ENCODE measurements around the gene PHPT1. TPM values are rescaled to one million over a fixed set of nuclear protein-coding genes. Genes with fewer than 3 reads are reported as not detected.

Gene PHPT1
- total RNA-seq, 6 experiments from 2014 or later = 30.5 to 66.6 (median 49.3) TPM

GRCh38 chr9:136838314-136839228 is 10.6 kb upstream of the PHPT1 start:
- Histone ChIP-seq H3K36me3 (no peaks in the 10 kb centered on the region), H3K9me3 (no peaks in the 10 kb centered on the region), H3K27me3 (no peaks in the 10 kb centered on the region), H3K4me1 (peaks cover 0 to 27% (median 6%) of the 10 kb centered on the region in 4 donors), H3K27ac (no peak overlapping the region), H3K4me3 (no peak overlapping the region)
- WGBS (ENCODE audit: insufficient coverage, low coverage, low lambda C conversion rate, missing lambda C conversion rate) = no CpG with 5 or more reads among the region's 29 CpGs
- ATAC-seq (no peak), DNase-seq (peak in 1 of 3 donors; percentile 15)
- intact Hi-C loops (cut with DNase I) = no loop called here
- no peak for TF ChIP-seq CTCF (IDR thresholded peaks at IDR 0.05)
- TF ChIP-seq POLR2A (IDR thresholded peaks at IDR 0.05) = no peak

DNA sequence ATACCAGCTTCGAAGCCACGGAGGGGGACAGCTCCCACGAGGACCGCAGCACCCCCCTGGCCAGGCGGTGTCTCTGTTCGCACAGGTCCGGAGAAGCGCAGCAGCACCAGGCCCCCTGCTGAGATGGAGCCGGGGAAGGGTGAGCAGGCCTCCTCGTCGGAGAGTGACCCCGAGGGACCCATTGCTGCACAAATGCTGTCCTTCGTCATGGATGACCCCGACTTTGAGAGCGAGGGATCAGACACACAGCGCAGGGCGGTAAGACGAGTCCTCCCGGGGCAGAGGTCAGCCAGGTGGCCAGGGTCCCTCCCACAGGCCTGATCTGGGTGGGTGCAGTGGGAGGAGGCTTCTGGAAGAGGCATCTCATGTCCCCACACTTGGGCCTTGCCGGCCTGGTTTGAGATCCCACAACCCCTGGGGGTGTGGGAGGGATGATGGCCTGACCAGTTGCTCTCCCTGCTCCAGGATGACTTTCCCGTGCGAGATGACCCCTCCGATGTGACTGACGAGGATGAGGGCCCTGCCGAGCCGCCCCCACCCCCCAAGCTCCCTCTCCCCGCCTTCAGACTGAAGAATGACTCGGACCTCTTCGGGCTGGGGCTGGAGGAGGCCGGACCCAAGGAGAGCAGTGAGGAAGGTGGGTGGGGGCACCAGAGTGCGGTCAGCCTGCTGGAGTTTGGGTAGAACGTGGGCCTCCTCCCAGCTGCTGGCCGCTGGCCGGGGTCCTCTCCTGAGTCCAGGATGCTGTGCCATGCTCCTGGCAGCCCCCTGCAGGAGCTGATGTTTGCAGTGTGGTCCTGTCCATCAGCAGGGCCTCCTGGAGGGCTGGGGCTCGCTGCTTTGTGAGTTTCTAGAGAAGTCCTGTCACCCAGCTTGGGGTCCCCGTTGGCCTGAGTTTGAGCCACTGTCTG is 9.7 kb upstream of the PHPT1 start:
- DNase-seq (peak in 1 of 3 donors; percentile 17), ATAC-seq (no peak)
- peaks cover 0 to 28% (median 6%) of the 10 kb centered on the region in 4 donors for H3K4me1 ChIP-seq
- H3K36me3 ChIP-seq = no peaks in the 10 kb centered on the region
- intact Hi-C loops (cut with DNase I) = no loop called here
- H3K4me3 ChIP-seq = no peak overlapping the region
- TF ChIP-seq CTCF (IDR thresholded peaks at IDR 0.05) (no peak), POLR2A (IDR thresholded peaks at IDR 0.05) (no peak)
- 73% methylated on average over 4 of the region's 36 CpGs for WGBS (ENCODE audit: insufficient coverage, low coverage, low lambda C conversion rate, missing lambda C conversion rate)
- H3K27ac ChIP-seq = no peak overlapping the region
- H3K9me3 ChIP-seq = no peaks in the 10 kb centered on the region
- no peaks in the 10 kb centered on the region for H3K27me3 ChIP-seq

DNA sequence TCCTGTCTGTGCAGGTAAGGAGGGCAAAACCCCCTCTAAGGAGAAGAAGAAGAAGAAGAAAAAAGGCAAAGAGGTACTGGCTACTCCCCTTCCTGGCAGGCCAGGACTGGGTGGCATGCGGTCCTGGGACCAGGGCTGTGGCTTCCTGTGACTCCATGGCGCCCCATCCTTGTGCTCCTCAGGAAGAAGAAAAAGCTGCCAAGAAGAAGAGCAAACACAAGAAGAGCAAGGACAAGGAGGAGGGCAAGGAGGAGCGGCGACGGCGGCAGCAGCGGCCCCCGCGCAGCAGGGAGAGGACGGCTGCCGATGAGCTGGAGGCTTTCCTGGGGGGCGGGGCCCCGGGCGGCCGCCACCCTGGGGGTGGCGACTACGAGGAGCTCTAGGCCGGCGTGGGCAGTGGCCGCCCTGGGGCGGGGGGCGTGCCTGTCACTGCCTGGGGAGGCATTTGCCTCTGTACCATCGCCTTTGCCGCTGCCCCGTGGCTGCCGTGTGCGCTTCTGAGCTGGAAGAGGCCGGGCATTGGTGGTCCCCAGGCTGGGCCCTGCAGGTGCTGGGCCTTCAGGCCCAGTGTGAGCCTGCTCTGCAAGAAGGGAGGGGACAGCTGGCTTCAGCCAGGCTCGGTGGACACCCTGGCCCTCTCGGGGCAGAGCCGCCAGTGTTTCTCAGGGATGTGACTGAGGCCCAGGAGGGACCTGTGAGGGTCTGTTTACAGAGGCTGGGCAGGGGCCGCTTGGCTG is 8.9 kb upstream of the PHPT1 start:
- TF ChIP-seq POLR2A (IDR thresholded peaks at IDR 0.05) (no peak), CTCF (IDR thresholded peaks at IDR 0.05) (no peak)
- H3K4me1 ChIP-seq = peaks cover 0 to 28% (median 6%) of the 10 kb centered on the region in 4 donors
- intact Hi-C loops (cut with DNase I) = no loop called here
- no peak overlapping the region for H3K4me3 ChIP-seq
- WGBS (ENCODE audit: insufficient coverage, low coverage, low lambda C conversion rate, missing lambda C conversion rate) = 89% methylated on average over 7 of the region's 32 CpGs
- peak overlapping the region in 1 of 3 donors; percentile 51 for H3K27ac ChIP-seq
- ATAC-seq (no peak), DNase-seq (no peak)
- H3K9me3 ChIP-seq = no peaks in the 10 kb centered on the region
- H3K36me3 ChIP-seq = no peaks in the 10 kb centered on the region
- H3K27me3 ChIP-seq = no peaks in the 10 kb centered on the region

Measured in right lobe of liver (tissue), 6 donors.